NT2/D1 (cell line): ENCODE results near the gene ALG12.

ENCODE experiments used
- SUZ12 ChIP-seq: IDR thresholded peaks from 2 replicates; pipeline ENCODE4 v1.6.1; 2011; ENCODE audit not compliant: insufficient read length, insufficient read depth; ENCODE audit errors: extremely low read depth
- ZNF274 ChIP-seq: IDR thresholded peaks from 2 replicates; pipeline ENCODE4 v1.6.1; 2011; ENCODE audit warnings: mild to moderate bottlenecking, low read depth, low read length

GRCh38 chr22:49877642-49878041 lies 40.6 kb downstream of the ALG12 start:
- no peak for TF ChIP-seq ZNF274
- no peak for TF ChIP-seq SUZ12
